Measurements from ENCODE around the gene SLC8A1.

The SLC8A1 gene

DNA sequence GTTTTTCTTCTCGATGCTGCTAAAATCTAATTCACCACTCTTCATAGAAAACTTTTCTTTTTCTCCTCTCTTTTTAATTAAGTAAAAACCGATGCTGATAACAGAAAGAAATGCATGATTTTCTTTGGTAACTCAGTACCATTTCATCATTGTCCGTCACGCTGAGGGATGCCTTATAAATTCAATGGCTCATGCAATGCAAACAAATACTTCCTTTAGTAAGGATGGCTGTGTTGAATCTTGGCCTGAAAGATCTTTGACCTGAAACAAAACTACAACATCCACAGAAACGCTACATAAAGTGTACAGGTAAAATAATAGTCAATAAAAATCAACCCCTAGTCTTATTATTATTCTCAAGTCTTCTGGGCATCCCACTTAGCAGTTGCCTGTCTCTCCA, 261.4 kb downstream of the SLC8A1 start:
- Mint-ChIP-seq H3K9me3 (peaks cover 15% of the 10 kb centered on the region), H3K4me3 (no peak overlapping the region), H3K36me3 (ENCODE audit: insufficient read depth) (no peaks in the 10 kb centered on the region), H3K4me1 (no peaks in the 10 kb centered on the region), H3K27ac (ENCODE audit: low read depth) (no peak overlapping the region), H3K27me3 (no peaks in the 10 kb centered on the region)
- ATAC-seq (replicated peaks; ENCODE audit: extremely low read depth, poor library complexity, severe bottlenecking), result no peak
- DNase-seq (ENCODE audit: low spot score in 2 of 2), result no peak

- Mint-ChIP-seq H3K27ac (ENCODE audit: low read depth) (no peak overlapping the region), H3K36me3 (ENCODE audit: insufficient read depth) (no peaks in the 10 kb centered on the region), H3K27me3 (no peaks in the 10 kb centered on the region), H3K9me3 (peaks cover 15% of the 10 kb centered on the region), H3K4me1 (no peaks in the 10 kb centered on the region), H3K4me3 (no peak overlapping the region)
- DNase-seq (ENCODE audit: low spot score in 2 of 2), result no peak
- no peak for ATAC-seq (replicated peaks; ENCODE audit: extremely low read depth, poor library complexity, severe bottlenecking)
Measured at GRCh38 chr2:40189881-40190280, 262.0 kb downstream of the SLC8A1 start.

GRCh38 chr2:40187054-40187453, 264.8 kb downstream of the SLC8A1 start:
- DNase-seq (ENCODE audit: low spot score in 2 of 2) (no peak), ATAC-seq (replicated peaks; ENCODE audit: extremely low read depth, poor library complexity, severe bottlenecking) (no peak)
- no peaks in the 10 kb centered on the region for H3K36me3 Mint-ChIP-seq (ENCODE audit: insufficient read depth)
- no peak overlapping the region for H3K4me3 Mint-ChIP-seq
- H3K27ac Mint-ChIP-seq (ENCODE audit: low read depth), result no peak overlapping the region
- H3K27me3 Mint-ChIP-seq, result no peaks in the 10 kb centered on the region
- no peaks in the 10 kb centered on the region for H3K4me1 Mint-ChIP-seq
- peaks cover 5% of the 10 kb centered on the region for H3K9me3 Mint-ChIP-seq

DNA sequence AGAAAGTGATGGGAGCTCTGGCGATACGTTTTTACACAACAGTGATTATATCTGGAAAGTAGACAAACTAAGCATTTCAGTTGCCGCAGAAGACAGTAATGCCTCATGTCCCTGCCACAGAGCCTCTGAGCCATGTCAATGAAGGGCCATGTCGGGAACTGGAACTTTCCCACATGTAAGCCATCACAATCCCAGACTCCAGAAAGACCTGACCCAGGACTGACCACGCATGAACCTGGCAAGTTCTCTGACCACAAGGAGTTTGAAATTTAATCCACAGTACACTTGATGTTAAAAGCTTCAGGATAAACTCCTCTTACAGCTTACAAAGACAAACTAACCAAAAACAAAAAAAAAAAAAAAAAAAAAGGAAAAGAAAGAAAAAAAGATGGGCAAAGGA, 267.3 kb downstream of the SLC8A1 start:
- no peak overlapping the region for H3K4me3 Mint-ChIP-seq
- H3K4me1 Mint-ChIP-seq, result no peaks in the 10 kb centered on the region
- no peak for DNase-seq (ENCODE audit: low spot score in 2 of 2)
- no peaks in the 10 kb centered on the region for H3K9me3 Mint-ChIP-seq
- ATAC-seq (replicated peaks; ENCODE audit: extremely low read depth, poor library complexity, severe bottlenecking), result no peak
- H3K27me3 Mint-ChIP-seq, result no peaks in the 10 kb centered on the region
- H3K27ac Mint-ChIP-seq (ENCODE audit: low read depth), result no peak overlapping the region
- H3K36me3 Mint-ChIP-seq (ENCODE audit: insufficient read depth), result no peaks in the 10 kb centered on the region

DNA sequence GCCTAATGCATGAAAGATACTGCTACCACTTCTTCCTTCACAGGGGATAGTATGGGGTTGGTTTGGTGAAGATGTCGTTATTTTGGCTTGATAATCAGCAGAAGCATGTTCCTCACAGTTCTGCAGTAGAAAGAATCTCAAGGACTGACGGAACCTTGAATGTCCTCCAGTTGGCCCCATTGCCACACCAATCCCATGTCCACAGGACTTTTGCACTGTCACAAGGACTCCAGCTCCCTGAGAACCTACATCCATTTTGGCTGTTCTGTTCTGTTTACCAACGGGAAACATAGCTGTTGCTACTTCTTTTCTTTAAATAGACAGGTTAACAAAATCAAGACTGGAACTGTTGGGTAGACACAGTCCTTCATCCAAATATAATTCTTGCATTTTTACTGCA, 270.0 kb downstream of the SLC8A1 start:
- Mint-ChIP-seq H3K27ac (ENCODE audit: low read depth) (no peak overlapping the region), H3K27me3 (no peaks in the 10 kb centered on the region), H3K36me3 (ENCODE audit: insufficient read depth) (no peaks in the 10 kb centered on the region), H3K4me3 (no peak overlapping the region), H3K9me3 (peaks cover 6% of the 10 kb centered on the region), H3K4me1 (no peaks in the 10 kb centered on the region)
- DNase-seq (ENCODE audit: low spot score in 2 of 2), result no peak
- ATAC-seq (replicated peaks; ENCODE audit: extremely low read depth, poor library complexity, severe bottlenecking), result no peak

- H3K9me3 Mint-ChIP-seq, result peaks cover 6% of the 10 kb centered on the region
- H3K27me3 Mint-ChIP-seq, result no peaks in the 10 kb centered on the region
- no peaks in the 10 kb centered on the region for H3K4me1 Mint-ChIP-seq
- no peak overlapping the region for H3K4me3 Mint-ChIP-seq
- no peak overlapping the region for H3K27ac Mint-ChIP-seq (ENCODE audit: low read depth)
- no peak for DNase-seq (ENCODE audit: low spot score in 2 of 2)
- no peak for ATAC-seq (replicated peaks; ENCODE audit: extremely low read depth, poor library complexity, severe bottlenecking)
- H3K36me3 Mint-ChIP-seq (ENCODE audit: insufficient read depth), result no peaks in the 10 kb centered on the region
Measured at GRCh38 chr2:40179801-40180200, 272.1 kb downstream of the SLC8A1 start.

DNA sequence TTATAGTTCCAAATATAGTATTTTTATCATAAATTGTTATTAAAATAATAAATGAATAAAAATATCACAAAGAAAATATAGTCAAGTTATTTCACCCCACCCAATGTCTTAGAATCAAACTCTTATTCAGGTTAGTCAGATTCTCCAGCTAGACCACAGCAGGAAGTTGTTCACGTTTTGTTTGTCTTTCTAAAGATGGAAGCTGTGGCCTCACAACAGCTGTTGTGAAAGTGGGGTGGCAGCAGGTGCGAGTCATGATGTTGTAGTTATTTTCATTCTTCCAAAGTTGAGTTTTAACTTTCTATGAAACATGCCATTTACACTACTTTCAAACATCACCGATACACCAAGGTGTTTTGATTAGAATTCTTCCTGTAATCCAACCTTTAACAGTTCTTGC, 272.9 kb downstream of the SLC8A1 start:
- Mint-ChIP-seq H3K27ac (ENCODE audit: low read depth) (no peak overlapping the region), H3K4me1 (no peaks in the 10 kb centered on the region), H3K27me3 (no peaks in the 10 kb centered on the region), H3K9me3 (peaks cover 6% of the 10 kb centered on the region), H3K4me3 (no peak overlapping the region), H3K36me3 (ENCODE audit: insufficient read depth) (no peaks in the 10 kb centered on the region)
- no peak for DNase-seq (ENCODE audit: low spot score in 2 of 2)
- no peak for ATAC-seq (replicated peaks; ENCODE audit: extremely low read depth, poor library complexity, severe bottlenecking)

DNA sequence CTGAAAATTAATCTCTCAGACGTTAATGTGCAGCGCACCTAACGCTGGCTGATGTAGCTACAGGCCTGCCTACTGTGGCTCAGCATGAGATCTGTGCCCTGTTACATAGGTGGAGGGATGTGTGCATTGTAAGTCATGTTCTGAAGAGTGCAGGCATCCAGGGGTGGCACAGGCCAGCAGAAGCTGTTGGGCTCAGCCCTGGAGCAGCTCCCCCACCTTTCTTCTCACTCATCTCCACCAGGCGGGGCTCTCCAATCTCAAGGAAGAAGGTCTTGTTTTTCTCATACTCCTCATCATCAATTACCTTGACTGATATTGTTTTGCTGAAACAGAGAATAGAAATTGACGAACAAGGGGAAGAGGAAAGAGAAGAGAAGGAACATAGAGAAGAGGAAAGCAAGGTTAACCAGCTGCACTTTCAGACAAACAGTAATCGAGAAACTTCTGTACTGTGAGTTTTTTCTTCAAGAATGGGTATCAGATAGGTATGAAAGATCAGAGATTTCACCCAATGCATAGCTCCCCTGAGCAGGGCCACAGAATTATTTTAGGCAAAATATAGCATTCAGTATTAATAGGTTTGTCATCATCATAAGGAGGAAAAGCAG, 273.6 kb downstream of the SLC8A1 start:
- DNase-seq (ENCODE audit: low spot score in 2 of 2), result no peak
- peaks cover 6% of the 10 kb centered on the region for H3K9me3 Mint-ChIP-seq
- H3K4me3 Mint-ChIP-seq, result no peak overlapping the region
- H3K27ac Mint-ChIP-seq (ENCODE audit: low read depth), result no peak overlapping the region
- no peaks in the 10 kb centered on the region for H3K27me3 Mint-ChIP-seq
- no peaks in the 10 kb centered on the region for H3K36me3 Mint-ChIP-seq (ENCODE audit: insufficient read depth)
- no peaks in the 10 kb centered on the region for H3K4me1 Mint-ChIP-seq
- no peak for ATAC-seq (replicated peaks; ENCODE audit: extremely low read depth, poor library complexity, severe bottlenecking)

- no peak overlapping the region for H3K4me3 Mint-ChIP-seq
- no peak for ATAC-seq (replicated peaks; ENCODE audit: extremely low read depth, poor library complexity, severe bottlenecking)
- no peaks in the 10 kb centered on the region for H3K27me3 Mint-ChIP-seq
- no peaks in the 10 kb centered on the region for H3K4me1 Mint-ChIP-seq
- peaks cover 6% of the 10 kb centered on the region for H3K9me3 Mint-ChIP-seq
- H3K36me3 Mint-ChIP-seq (ENCODE audit: insufficient read depth), result no peaks in the 10 kb centered on the region
- no peak overlapping the region for H3K27ac Mint-ChIP-seq (ENCODE audit: low read depth)
- DNase-seq (ENCODE audit: low spot score in 2 of 2), result no peak
Measured at GRCh38 chr2:40177366-40177765, 274.5 kb downstream of the SLC8A1 start.

DNA sequence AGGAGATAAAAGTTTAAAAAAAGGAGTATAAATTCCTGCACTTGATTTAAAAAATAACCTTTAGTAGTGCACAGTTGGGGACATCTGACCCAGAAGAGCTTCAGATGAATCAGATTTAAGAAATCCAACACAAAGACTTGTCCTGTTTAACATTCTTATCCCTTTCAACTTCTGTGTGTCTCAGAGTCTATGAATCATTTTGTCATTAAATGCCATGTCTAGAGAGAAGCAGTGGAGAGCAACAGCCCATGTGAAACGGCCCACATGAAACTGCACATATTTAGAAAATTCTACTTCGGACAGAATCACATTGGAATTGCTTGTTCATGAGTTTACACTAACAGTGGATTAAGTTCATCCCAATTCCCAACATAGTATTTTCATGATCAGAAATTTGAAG, 278.6 kb downstream of the SLC8A1 start:
- no peak overlapping the region for H3K27ac Mint-ChIP-seq (ENCODE audit: low read depth)
- H3K36me3 Mint-ChIP-seq (ENCODE audit: insufficient read depth), result no peaks in the 10 kb centered on the region
- no peak for ATAC-seq (replicated peaks; ENCODE audit: extremely low read depth, poor library complexity, severe bottlenecking)
- no peaks in the 10 kb centered on the region for H3K4me1 Mint-ChIP-seq
- no peak for DNase-seq (ENCODE audit: low spot score in 2 of 2)
- H3K4me3 Mint-ChIP-seq, result no peak overlapping the region
- H3K9me3 Mint-ChIP-seq, result peaks cover 9% of the 10 kb centered on the region
- no peaks in the 10 kb centered on the region for H3K27me3 Mint-ChIP-seq

DNA sequence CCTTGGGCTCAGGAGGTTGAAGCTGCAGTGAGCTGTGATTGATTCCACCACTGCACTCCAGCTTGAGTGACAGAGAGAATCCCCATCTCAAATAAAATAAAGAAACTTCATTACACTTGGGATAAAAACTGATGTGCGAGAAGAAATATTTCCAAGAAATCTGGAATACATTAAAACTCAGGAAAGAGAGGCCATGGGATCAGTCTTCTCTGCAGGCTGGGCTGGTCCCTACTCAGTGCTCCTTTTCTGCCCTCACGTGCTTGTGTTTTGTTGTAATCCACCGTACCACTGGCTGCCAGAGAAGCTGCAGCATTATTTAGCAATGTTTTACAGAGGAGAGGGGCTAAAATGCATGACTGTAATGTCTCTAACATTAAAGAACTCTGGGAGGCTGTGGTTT, 282.0 kb downstream of the SLC8A1 start:
- ATAC-seq (replicated peaks; ENCODE audit: extremely low read depth, poor library complexity, severe bottlenecking), result no peak
- no peaks in the 10 kb centered on the region for H3K36me3 Mint-ChIP-seq (ENCODE audit: insufficient read depth)
- peaks cover 7% of the 10 kb centered on the region for H3K9me3 Mint-ChIP-seq
- no peak overlapping the region for H3K4me3 Mint-ChIP-seq
- no peaks in the 10 kb centered on the region for H3K27me3 Mint-ChIP-seq
- H3K27ac Mint-ChIP-seq (ENCODE audit: low read depth), result no peak overlapping the region
- H3K4me1 Mint-ChIP-seq, result no peaks in the 10 kb centered on the region
- no peak for DNase-seq (ENCODE audit: low spot score in 2 of 2)

DNA sequence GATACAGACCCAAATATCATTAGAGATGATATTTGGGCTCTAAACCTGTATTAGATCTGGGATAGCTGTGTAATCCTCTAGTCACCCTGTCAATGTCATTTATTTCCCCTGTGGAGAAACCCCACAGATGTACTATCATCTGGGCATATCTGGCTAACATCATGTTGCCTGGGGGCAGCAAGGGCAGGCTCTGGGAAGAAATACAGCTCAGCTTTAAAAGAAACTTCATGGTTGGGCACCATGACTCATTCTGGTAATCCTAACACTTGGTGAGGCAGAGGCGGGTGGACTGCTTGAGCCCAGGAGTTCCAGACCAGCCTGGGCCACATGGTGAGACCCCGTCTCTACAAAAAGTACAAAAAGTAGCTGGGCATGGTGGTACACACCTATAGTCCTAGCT, 282.5 kb downstream of the SLC8A1 start:
- Mint-ChIP-seq H3K4me3 (no peak overlapping the region), H3K9me3 (peaks cover 7% of the 10 kb centered on the region), H3K36me3 (ENCODE audit: insufficient read depth) (no peaks in the 10 kb centered on the region), H3K27ac (ENCODE audit: low read depth) (no peak overlapping the region), H3K27me3 (no peaks in the 10 kb centered on the region), H3K4me1 (no peaks in the 10 kb centered on the region)
- no peak for ATAC-seq (replicated peaks; ENCODE audit: extremely low read depth, poor library complexity, severe bottlenecking)
- DNase-seq (ENCODE audit: low spot score in 2 of 2), result no peak

- no peaks in the 10 kb centered on the region for H3K4me1 Mint-ChIP-seq
- H3K27ac Mint-ChIP-seq (ENCODE audit: low read depth), result no peak overlapping the region
- H3K9me3 Mint-ChIP-seq, result peaks cover 7% of the 10 kb centered on the region
- ATAC-seq (replicated peaks; ENCODE audit: extremely low read depth, poor library complexity, severe bottlenecking) (no peak), DNase-seq (ENCODE audit: low spot score in 2 of 2) (no peak)
- no peaks in the 10 kb centered on the region for H3K36me3 Mint-ChIP-seq (ENCODE audit: insufficient read depth)
- H3K4me3 Mint-ChIP-seq, result no peak overlapping the region
- no peaks in the 10 kb centered on the region for H3K27me3 Mint-ChIP-seq
Measured at GRCh38 chr2:40168546-40168945, 283.3 kb downstream of the SLC8A1 start.

DNA sequence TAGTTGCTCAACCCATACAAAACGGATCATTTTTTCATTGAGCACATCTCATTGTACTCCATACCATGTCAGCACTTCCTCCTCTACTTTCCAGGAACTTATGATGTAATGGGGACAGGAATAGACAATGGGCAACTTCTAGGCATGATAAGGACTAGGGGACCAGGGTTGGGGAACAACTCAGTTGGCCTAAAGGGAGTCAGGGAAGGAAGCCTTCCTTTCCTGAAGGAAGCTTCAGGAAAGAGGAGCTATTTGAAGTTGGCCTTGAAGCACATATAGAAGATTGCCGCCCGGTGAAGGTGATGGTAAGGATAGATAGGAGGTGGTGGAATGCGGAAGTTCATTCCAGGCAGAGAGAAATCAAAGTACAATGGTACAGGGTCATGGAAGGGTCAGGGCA, 283.9 kb downstream of the SLC8A1 start:
- H3K27ac Mint-ChIP-seq (ENCODE audit: low read depth), result no peak overlapping the region
- DNase-seq (ENCODE audit: low spot score in 2 of 2) (no peak), ATAC-seq (replicated peaks; ENCODE audit: extremely low read depth, poor library complexity, severe bottlenecking) (no peak)
- H3K4me1 Mint-ChIP-seq, result no peaks in the 10 kb centered on the region
- H3K36me3 Mint-ChIP-seq (ENCODE audit: insufficient read depth), result no peaks in the 10 kb centered on the region
- H3K4me3 Mint-ChIP-seq, result no peak overlapping the region
- no peaks in the 10 kb centered on the region for H3K27me3 Mint-ChIP-seq
- H3K9me3 Mint-ChIP-seq, result peaks cover 7% of the 10 kb centered on the region
